NCI-H748 (cell line): ENCODE measurements around the gene ARPC1B.

Experiments used
- DNase-seq: peaks from one replicate; lab custom pipeline; 2025; ENCODE audit not compliant: unreplicated experiment; lab: John Stamatoyannopoulos, UW

ARPC1B gene

GRCh38 chr7:99440195-99440594, 65.7 kb downstream of the ARPC1B start:
- no peak for DNase-seq
